WTC11 (cell line): Measurements from ENCODE around the gene TCOF1. TPM values are rescaled to one million over a fixed set of nuclear protein-coding genes. Genes with fewer than 3 reads are reported as not detected.
A peak's percentile ranks its signal among the peaks of the same experiment; 100 is the strongest.

ENCODE experiments used
- ATAC-seq: fragments of 200-7000 bp; cut with Tn5 transposase; 2 replicates; pipeline ENCODE4 v1.10.0; 2021; ENCODE audit warnings: mild to moderate bottlenecking, moderate library complexity
- CTCF ChIA-PET: fragments of 300-600 bp; sonication (Branson Sonifier 250); formaldehyde crosslinking; loops from one replicate; lab custom pipeline; 2021; ENCODE audit warnings: antibody characterized with exemption; lab: Charles Lee
- POLR2A ChIA-PET: fragments of 350-600 bp; sonication (Branson Sonifier 250); formaldehyde crosslinking; loops from one replicate; lab custom pipeline; 2021; ENCODE audit warnings: antibody characterized with exemption; lab: Charles Lee
- DNase-seq: peaks from one replicate; pipeline ENCODE4 v3.0.0; 2021; ENCODE audit warnings: low spot score
- H3K27ac Mint-ChIP-seq: 2 replicates; pipeline ENCODE4 v1.8.0; 2021; ENCODE audit warnings: mixed read lengths
- H3K27me3 Mint-ChIP-seq: 2 replicates; pipeline ENCODE4 v1.8.0; 2021; ENCODE audit warnings: low read depth, mild to moderate bottlenecking, moderate library complexity, mixed read lengths
- H3K36me3 Mint-ChIP-seq: 2 replicates; pipeline ENCODE4 v1.8.0; 2021; ENCODE audit warnings: mixed read lengths
- H3K4me1 Mint-ChIP-seq: 2 replicates; pipeline ENCODE4 v1.8.0; 2022; ENCODE audit warnings: mixed read lengths
- H3K4me3 Mint-ChIP-seq: 2 replicates; pipeline ENCODE4 v1.8.0; 2021; ENCODE audit warnings: mild to moderate bottlenecking, moderate library complexity, mixed read lengths
- H3K9me3 Mint-ChIP-seq: 2 replicates; pipeline ENCODE4 v1.8.0; 2021; ENCODE audit warnings: mixed read lengths
- ATF3 ChIP-seq: sonication (generic); formaldehyde crosslinking; conservative IDR thresholded peaks from 2 replicates; pipeline ENCODE4 v1.8.1; 2022; ENCODE audit warnings: mild to moderate bottlenecking, missing genetic modification reagents
- ERG ChIP-seq: fragments of 250-450 bp; sonication (Bioruptor Pico); IDR thresholded peaks from 2 replicates; pipeline ENCODE4 v1.8.0; 2021; ENCODE audit warnings: mild to moderate bottlenecking
- ETV6 ChIP-seq: sonication (generic); formaldehyde crosslinking; IDR thresholded peaks from 2 replicates; pipeline ENCODE4 v1.8.1; 2022; ENCODE audit warnings: mild to moderate bottlenecking, missing genetic modification reagents
- JAZF1 ChIP-seq: fragments of 250-450 bp; sonication (Bioruptor Pico); IDR thresholded peaks from 2 replicates; pipeline ENCODE4 v1.9.0; 2021; ENCODE audit warnings: moderate library complexity, mild to moderate bottlenecking, inconsistent platforms
- NFATC4 ChIP-seq: fragments of 250-450 bp; sonication (Bioruptor Pico); IDR thresholded peaks from 2 replicates; pipeline ENCODE4 v1.9.0; 2021; ENCODE audit warnings: mild to moderate bottlenecking
- NR3C1 ChIP-seq: sonication (generic); formaldehyde crosslinking; conservative IDR thresholded peaks from 2 replicates; pipeline ENCODE4 v1.8.1; 2023; ENCODE audit warnings: low read depth, mild to moderate bottlenecking, missing genetic modification reagents
- PRRX2 ChIP-seq: fragments of 250-450 bp; sonication (Bioruptor Pico); IDR thresholded peaks from 2 replicates; pipeline ENCODE4 v1.8.0; 2021; ENCODE audit warnings: mild to moderate bottlenecking
- RORB ChIP-seq: fragments of 250-450 bp; sonication (Bioruptor Pico); IDR thresholded peaks from 2 replicates; pipeline ENCODE4 v1.9.0; 2021; ENCODE audit warnings: mild to moderate bottlenecking
- SP1 ChIP-seq: sonication (generic); formaldehyde crosslinking; conservative IDR thresholded peaks from 2 replicates; pipeline ENCODE4 v1.8.1; 2022; ENCODE audit warnings: missing genetic modification reagents
- TP53 ChIP-seq: sonication (generic); formaldehyde crosslinking; IDR thresholded peaks from 2 replicates; pipeline ENCODE4 v1.8.1; 2023; ENCODE audit warnings: mild to moderate bottlenecking, missing genetic modification reagents
- ZNF121 ChIP-seq: sonication (generic); formaldehyde crosslinking; IDR thresholded peaks from 2 replicates; pipeline ENCODE4 v1.8.0; 2023; ENCODE audit warnings: missing genetic modification reagents
- ZNF532 ChIP-seq: fragments of 250-450 bp; sonication (Bioruptor Pico); IDR thresholded peaks from 2 replicates; pipeline ENCODE4 v1.9.0; 2021; ENCODE audit warnings: mild to moderate bottlenecking, borderline replicate concordance
- ZNF671 ChIP-seq: fragments of 250-450 bp; sonication (Bioruptor Pico); IDR thresholded peaks from 2 replicates; pipeline ENCODE4 v1.8.0; 2021; ENCODE audit warnings: mild to moderate bottlenecking
- total RNA-seq: library from RNA; stranded (reverse); gene quantifications from 3 replicates; pipeline ENCODE4 v1.2.3, GENCODE V29; 2021
- TF ChIP-seq, protein P1 (sequence below): fragments of 200-600 bp; IDR thresholded peaks from 2 replicates; pipeline ENCODE4 v1.8.0; 2022; ENCODE audit warnings: antibody characterized with exemption

TCOF1 gene
- total RNA-seq, 1 experiment from 2014 or later: 174 TPM

- ATAC-seq (peak; percentile 54), DNase-seq (peak; percentile 75)
- Mint-ChIP-seq H3K27me3 (no peaks in the 10 kb centered on the region), H3K27ac (no peak overlapping the region), H3K36me3 (peaks cover 8% of the 10 kb centered on the region), H3K4me3 (no peak overlapping the region), H3K9me3 (no peaks in the 10 kb centered on the region), H3K4me1 (peaks cover 22% of the 10 kb centered on the region)
- TF ChIP-seq, protein P1, sequence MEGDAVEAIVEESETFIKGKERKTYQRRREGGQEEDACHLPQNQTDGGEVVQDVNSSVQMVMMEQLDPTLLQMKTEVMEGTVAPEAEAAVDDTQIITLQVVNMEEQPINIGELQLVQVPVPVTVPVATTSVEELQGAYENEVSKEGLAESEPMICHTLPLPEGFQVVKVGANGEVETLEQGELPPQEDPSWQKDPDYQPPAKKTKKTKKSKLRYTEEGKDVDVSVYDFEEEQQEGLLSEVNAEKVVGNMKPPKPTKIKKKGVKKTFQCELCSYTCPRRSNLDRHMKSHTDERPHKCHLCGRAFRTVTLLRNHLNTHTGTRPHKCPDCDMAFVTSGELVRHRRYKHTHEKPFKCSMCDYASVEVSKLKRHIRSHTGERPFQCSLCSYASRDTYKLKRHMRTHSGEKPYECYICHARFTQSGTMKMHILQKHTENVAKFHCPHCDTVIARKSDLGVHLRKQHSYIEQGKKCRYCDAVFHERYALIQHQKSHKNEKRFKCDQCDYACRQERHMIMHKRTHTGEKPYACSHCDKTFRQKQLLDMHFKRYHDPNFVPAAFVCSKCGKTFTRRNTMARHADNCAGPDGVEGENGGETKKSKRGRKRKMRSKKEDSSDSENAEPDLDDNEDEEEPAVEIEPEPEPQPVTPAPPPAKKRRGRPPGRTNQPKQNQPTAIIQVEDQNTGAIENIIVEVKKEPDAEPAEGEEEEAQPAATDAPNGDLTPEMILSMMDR: peak; percentile 49
- no peak for TF ChIP-seq JAZF1
- ChIA-PET POLR2A (no interaction called here), CTCF (interaction anchor here (0.6 to 3.7 kb wide), 11 partner anchors 11 to 226 kb away, joined by 3 to 76 read pairs (median 5); no protein-coding TSS in a partner anchor)
Measured at GRCh38 chr5:150438873-150439546, 81.5 kb downstream of the TCOF1 start.

DNA sequence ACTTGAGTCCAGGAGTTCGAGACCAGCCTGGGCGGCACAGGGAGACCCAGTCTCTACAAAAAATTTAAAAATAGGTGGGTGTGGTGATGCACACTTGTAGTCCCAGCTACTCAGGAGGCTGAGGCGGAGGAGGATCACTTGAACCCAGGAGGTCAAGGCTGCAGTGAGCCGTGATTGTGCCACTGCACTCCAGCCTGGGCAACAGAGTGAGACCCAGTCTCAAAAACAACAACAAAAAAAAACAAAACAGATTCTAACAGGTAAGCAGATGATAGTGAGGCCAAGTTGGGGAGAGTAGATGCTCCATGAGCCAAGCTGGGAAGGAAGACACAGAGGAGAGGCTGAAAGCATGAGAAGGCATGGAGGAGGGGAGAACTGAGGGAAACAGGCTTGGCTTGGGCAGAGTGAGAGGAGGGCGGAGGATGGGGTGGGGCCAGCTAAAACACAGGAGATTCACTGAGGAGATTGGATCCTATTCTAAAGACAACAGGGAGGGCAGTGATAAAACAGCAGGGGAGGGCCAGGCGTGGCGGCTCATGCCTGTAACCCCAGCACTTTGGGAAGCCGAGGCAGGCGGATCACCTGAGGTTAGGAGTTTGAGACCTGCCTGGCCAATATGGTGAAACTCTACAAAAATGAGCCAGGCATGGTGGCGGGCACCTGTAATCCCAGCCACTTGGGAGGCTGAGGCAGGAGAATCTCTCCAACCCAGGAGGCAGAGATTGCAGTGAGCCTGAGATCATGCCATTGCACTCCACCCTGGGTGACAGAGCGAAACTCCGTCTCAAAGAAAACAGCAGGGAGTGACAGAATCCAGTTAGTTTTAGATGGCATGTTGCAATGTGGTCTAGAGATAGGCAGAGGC is 83.7 kb downstream of the TCOF1 start:
- POLR2A ChIA-PET: interaction anchor here (1.0 to 1.6 kb wide), 2 partner anchors 16 to 31 kb away, joined by 3 to 6 read pairs; no protein-coding TSS in a partner anchor

GRCh38 chr5:150441813-150442698 is 84.6 kb downstream of the TCOF1 start:
- no peak for DNase-seq
- no peak overlapping the region for H3K4me3 Mint-ChIP-seq
- peaks cover 34% of the 10 kb centered on the region for H3K4me1 Mint-ChIP-seq
- peak overlapping the region; percentile 82 for H3K27ac Mint-ChIP-seq
- no peak for TF ChIP-seq ZNF121
- 0 out of 2 replicates have a peak, but pooled peaks have one; percentile 31 for TF ChIP-seq ETV6 (CRISPR knock-in tag)
- TF ChIP-seq, all 79 proteins: peak for 1
- ChIA-PET CTCF (interaction anchor here (0.9 to 2.4 kb wide), 4 partner anchors 8 to 103 kb away, joined by 3 to 12 read pairs (median 4); no protein-coding TSS in a partner anchor), POLR2A (interaction anchor here (0.7 to 1.6 kb wide), 3 partner anchors 15 to 32 kb away, joined by 3 to 6 read pairs (median 3); no protein-coding TSS in a partner anchor)
- peaks cover 39% of the 10 kb centered on the region for H3K36me3 Mint-ChIP-seq
- no peaks in the 10 kb centered on the region for H3K27me3 Mint-ChIP-seq
- no peaks in the 10 kb centered on the region for H3K9me3 Mint-ChIP-seq
- ATAC-seq: peak; percentile 55

More for the DNA sequence above, 83.7 kb downstream of the TCOF1 start:
- Mint-ChIP-seq H3K27ac (peak overlapping the region; percentile 82), H3K4me3 (no peak overlapping the region), H3K4me1 (peaks cover 27% of the 10 kb centered on the region), H3K27me3 (no peaks in the 10 kb centered on the region), H3K9me3 (no peaks in the 10 kb centered on the region), H3K36me3 (peaks cover 30% of the 10 kb centered on the region)
- ATAC-seq (peak; percentile 49), DNase-seq (no peak)
- CTCF ChIA-PET: interaction anchor here (1.1 to 2.4 kb wide), 3 partner anchors 9 to 43 kb away, joined by 3 to 12 read pairs (median 5); no protein-coding TSS in a partner anchor
- TF ChIP-seq PRRX2 (0 out of 2 replicates have a peak, but pooled peaks have one; percentile 21), ERG (CRISPR knock-in tag) (0 out of 2 replicates have a peak, but pooled peaks have one; percentile 35), NR3C1 (CRISPR knock-in tag) (no peak), ZNF121 (peak; percentile 49; the same call in 1 of the 2 replicates), TP53 (CRISPR knock-in tag) (no peak)

DNA sequence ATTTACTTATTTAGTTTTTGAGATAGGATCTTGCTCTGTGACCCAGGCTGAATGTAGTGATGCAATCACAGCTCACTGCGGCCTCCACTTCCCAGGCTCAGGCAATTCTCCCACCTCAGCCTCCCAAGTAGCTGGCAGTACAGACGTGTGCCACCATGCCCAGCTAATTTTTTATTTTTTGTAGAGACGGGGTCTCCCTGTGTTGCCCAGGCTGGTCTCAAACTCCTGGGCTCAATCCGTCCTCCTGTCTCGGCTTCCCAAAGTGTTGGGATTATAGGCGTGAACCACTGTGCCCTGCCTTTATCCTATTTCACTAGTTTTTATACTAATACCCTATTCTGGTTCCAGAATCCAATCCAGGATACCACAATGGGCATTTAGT is 85.2 kb downstream of the TCOF1 start:
- H3K27ac Mint-ChIP-seq: no peak overlapping the region
- H3K4me3 Mint-ChIP-seq: no peak overlapping the region
- DNase-seq: no peak
- peaks cover 45% of the 10 kb centered on the region for H3K36me3 Mint-ChIP-seq
- peaks cover 40% of the 10 kb centered on the region for H3K4me1 Mint-ChIP-seq
- ChIA-PET CTCF (interaction anchor here (0.9 to 2.4 kb wide), 2 partner anchors 45 to 102 kb away, joined by 3 to 12 read pairs; no protein-coding TSS in a partner anchor), POLR2A (interaction anchor here (0.7 kb wide), 1 partner anchor 32 kb away, joined by 3 read pairs; no protein-coding TSS in a partner anchor)
- no peak for ATAC-seq
- no peaks in the 10 kb centered on the region for H3K9me3 Mint-ChIP-seq
- no peaks in the 10 kb centered on the region for H3K27me3 Mint-ChIP-seq
- TF ChIP-seq ZNF671 (CRISPR knock-in tag) (peak; percentile 80; the same call in 1 of the 2 replicates), SP1 (CRISPR knock-in tag) (no peak), ERG (CRISPR knock-in tag) (peak; percentile 65; the same call in 1 of the 2 replicates), ZNF532 (peak; percentile 32; the same call in 1 of the 2 replicates), ATF3 (CRISPR knock-in tag) (0 out of 2 replicates have a peak, but pooled peaks have one; percentile 21), RORB (CRISPR knock-in tag) (no peak), NFATC4 (CRISPR knock-in tag) (peak; percentile 88; the same call in 1 of the 2 replicates)
